Muscle layer of duodenum (tissue), 2 donors: Measurements from ENCODE around the gene ITM2B.

Experiments used
- H3K27ac ChIP-seq: one replicate; pipeline ENCODE4 v1.7.0; 2013; ENCODE audit warnings: mild to moderate bottlenecking, low read length
- H3K27me3 ChIP-seq: one replicate; pipeline ENCODE4 v1.7.0; 2013; ENCODE audit warnings: low read depth, mild to moderate bottlenecking, control low read depth, low read length
- H3K36me3 ChIP-seq, 2 donors: one replicate each; pipeline ENCODE4 v1.7.0; 2013; ENCODE audit warnings: low read length in 2 of 2, control low read depth in 1 of 2, mild to moderate bottlenecking in 1 of 2; ENCODE audit not compliant: insufficient read depth in 2 of 2, control insufficient read depth in 1 of 2
- H3K4me1 ChIP-seq, 2 donors: one replicate each; pipeline ENCODE4 v1.7.0; 2013; ENCODE audit warnings: low read length in 2 of 2, mild to moderate bottlenecking in 2 of 2, control low read depth in 1 of 2, moderate library complexity in 1 of 2; ENCODE audit not compliant: insufficient read depth in 2 of 2, control insufficient read depth in 1 of 2
- H3K4me3 ChIP-seq, 2 donors: one replicate each; pipeline ENCODE4 v1.7.0; 2013; ENCODE audit warnings: low read length in 2 of 2, low read depth in 1 of 2, mild to moderate bottlenecking in 1 of 2
- H3K9me3 ChIP-seq, 2 donors: one replicate each; pipeline ENCODE4 v1.7.0; 2013; ENCODE audit warnings: low read length in 2 of 2, control low read depth in 1 of 2, mild to moderate bottlenecking in 1 of 2; ENCODE audit not compliant: control insufficient read depth in 1 of 2
- donor health status: healthy.

ITM2B gene

GRCh38 chr13:48292650-48293049 is 59.6 kb downstream of the ITM2B start:
- H3K36me3 ChIP-seq = no peaks in the 10 kb centered on the region
- no peaks in the 10 kb centered on the region for H3K9me3 ChIP-seq
- no peak overlapping the region for H3K4me3 ChIP-seq
- H3K27ac ChIP-seq = no peak overlapping the region
- no peaks in the 10 kb centered on the region for H3K27me3 ChIP-seq
- H3K4me1 ChIP-seq = no peaks in the 10 kb centered on the region

- Histone ChIP-seq H3K4me3 (no peak overlapping the region), H3K36me3 (no peaks in the 10 kb centered on the region), H3K27me3 (no peaks in the 10 kb centered on the region), H3K9me3 (no peaks in the 10 kb centered on the region), H3K4me1 (no peaks in the 10 kb centered on the region), H3K27ac (no peak overlapping the region)
Observed at GRCh38 chr13:48294653-48295052, 61.6 kb downstream of the ITM2B start.

- Histone ChIP-seq H3K9me3 (no peaks in the 10 kb centered on the region), H3K4me1 (no peaks in the 10 kb centered on the region), H3K4me3 (no peak overlapping the region), H3K27me3 (no peaks in the 10 kb centered on the region), H3K27ac (no peak overlapping the region), H3K36me3 (no peaks in the 10 kb centered on the region)
Observed at GRCh38 chr13:48295271-48295670, 62.3 kb downstream of the ITM2B start.

- no peaks in the 10 kb centered on the region for H3K36me3 ChIP-seq
- no peaks in the 10 kb centered on the region for H3K9me3 ChIP-seq
- no peaks in the 10 kb centered on the region for H3K4me1 ChIP-seq
- H3K27me3 ChIP-seq = no peaks in the 10 kb centered on the region
- no peak overlapping the region for H3K27ac ChIP-seq
- no peak overlapping the region for H3K4me3 ChIP-seq
Observed at GRCh38 chr13:48296528-48296927, 63.5 kb downstream of the ITM2B start.

GRCh38 chr13:48297131-48297786 is 64.3 kb downstream of the ITM2B start:
- Histone ChIP-seq H3K27ac (no peak overlapping the region), H3K36me3 (no peaks in the 10 kb centered on the region), H3K4me1 (no peaks in the 10 kb centered on the region), H3K9me3 (no peaks in the 10 kb centered on the region), H3K4me3 (no peak overlapping the region), H3K27me3 (no peaks in the 10 kb centered on the region)

GRCh38 chr13:48299591-48299990 is 66.6 kb downstream of the ITM2B start:
- no peaks in the 10 kb centered on the region for H3K4me1 ChIP-seq
- H3K36me3 ChIP-seq = peaks cover 0 to 5% of the 10 kb centered on the region in 2 donors
- H3K4me3 ChIP-seq = no peak overlapping the region
- no peaks in the 10 kb centered on the region for H3K9me3 ChIP-seq
- H3K27ac ChIP-seq = no peak overlapping the region
- H3K27me3 ChIP-seq = no peaks in the 10 kb centered on the region

- peak overlapping the region; percentile 99 for H3K27ac ChIP-seq
- H3K4me3 ChIP-seq = peak overlapping the region; percentile 91 to 95
- H3K4me1 ChIP-seq = peaks cover 0 to 15% of the 10 kb centered on the region in 2 donors
- H3K27me3 ChIP-seq = no peaks in the 10 kb centered on the region
- peaks cover 0 to 5% of the 10 kb centered on the region in 2 donors for H3K36me3 ChIP-seq
- no peaks in the 10 kb centered on the region for H3K9me3 ChIP-seq
Observed at GRCh38 chr13:48302871-48303358, 69.9 kb downstream of the ITM2B start.

GRCh38 chr13:48303359-48304142 is 70.5 kb downstream of the ITM2B start, which contains the start of gene RB1:
RB1 (plus strand) TSS chr13:48303751; CDS start chr13:48303913, 162 bp downstream.
- Histone ChIP-seq H3K9me3 (no peaks in the 10 kb centered on the region), H3K36me3 (peaks cover 0 to 5% of the 10 kb centered on the region in 2 donors), H3K4me3 (peak within 1 kb of the TSS; percentile 91 to 95), H3K27ac (peak within 1 kb of the TSS; percentile 99), H3K27me3 (no peaks in the 10 kb centered on the region), H3K4me1 (peaks cover 0 to 15% of the 10 kb centered on the region in 2 donors)

- peaks cover 0 to 15% of the 10 kb centered on the region in 2 donors for H3K4me1 ChIP-seq
- no peaks in the 10 kb centered on the region for H3K9me3 ChIP-seq
- H3K36me3 ChIP-seq = peaks cover 0 to 5% of the 10 kb centered on the region in 2 donors
- H3K27ac ChIP-seq = peak overlapping the region; percentile 99
- no peaks in the 10 kb centered on the region for H3K27me3 ChIP-seq
- peak overlapping the region; percentile 91 to 95 for H3K4me3 ChIP-seq
Observed at GRCh38 chr13:48304143-48304876, 71.3 kb downstream of the ITM2B start.

- Histone ChIP-seq H3K9me3 (no peaks in the 10 kb centered on the region), H3K36me3 (peaks cover 0 to 4% of the 10 kb centered on the region in 2 donors), H3K4me1 (peaks cover 0 to 3% of the 10 kb centered on the region in 2 donors), H3K4me3 (no peak overlapping the region), H3K27me3 (no peaks in the 10 kb centered on the region), H3K27ac (no peak overlapping the region)
Observed at GRCh38 chr13:48311223-48311622, 78.2 kb downstream of the ITM2B start.
